ENCODE results near the gene PIGA.
"Not testable (repeated sequence)": the region's sequence is repeated elsewhere in the genome, so short reads cannot be mapped to it uniquely, and the experiment has no call there.

Gene PIGA

GRCh38 chrX:15320297-15320696 is 15.0 kb downstream of the PIGA start:
- H3K9me3 ChIP-seq (ENCODE audit: control insufficient read depth, low read depth, low read length): no peaks in the 10 kb centered on the region
- no peaks in the 10 kb centered on the region for H3K27me3 ChIP-seq (ENCODE audit: control insufficient read depth, insufficient read depth, low read length)
- peaks cover 8% of the 10 kb centered on the region for H3K36me3 ChIP-seq (ENCODE audit: control insufficient read depth, low read depth, low read length)
- no peak overlapping the region for H3K27ac ChIP-seq (ENCODE audit: low read length)
- H3K4me3 ChIP-seq (ENCODE audit: low read length): no peak overlapping the region
- no peaks in the 10 kb centered on the region for H3K4me1 ChIP-seq (ENCODE audit: control insufficient read depth, low read depth, low read length)
- no peak overlapping the region for H3K9ac ChIP-seq (ENCODE audit: low read length)

GRCh38 chrX:15319075-15319474 is 16.2 kb downstream of the PIGA start:
- Histone ChIP-seq H3K9me3 (ENCODE audit: control insufficient read depth, low read depth, low read length) (no peaks in the 10 kb centered on the region), H3K27ac (ENCODE audit: low read length) (no peak overlapping the region), H3K36me3 (ENCODE audit: control insufficient read depth, low read depth, low read length) (peaks cover 3% of the 10 kb centered on the region), H3K4me1 (ENCODE audit: control insufficient read depth, low read depth, low read length) (no peaks in the 10 kb centered on the region), H3K4me3 (ENCODE audit: low read length) (no peak overlapping the region), H3K9ac (ENCODE audit: low read length) (no peak overlapping the region), H3K27me3 (ENCODE audit: control insufficient read depth, insufficient read depth, low read length) (no peaks in the 10 kb centered on the region)

- Histone ChIP-seq H3K36me3 (ENCODE audit: control insufficient read depth, low read depth, low read length) (no peaks in the 10 kb centered on the region), H3K4me3 (ENCODE audit: low read length) (no peak within 1 kb of the TSS), H3K27me3 (ENCODE audit: control insufficient read depth, insufficient read depth, low read length) (no peaks in the 10 kb centered on the region), H3K4me1 (ENCODE audit: control insufficient read depth, low read depth, low read length) (no peaks in the 10 kb centered on the region), H3K27ac (ENCODE audit: low read length) (no peak within 1 kb of the TSS), H3K9ac (ENCODE audit: low read length) (no peak within 1 kb of the TSS), H3K9me3 (ENCODE audit: control insufficient read depth, low read depth, low read length) (no peaks in the 10 kb centered on the region)
These were observed 19.8 kb downstream of the PIGA start, which contains the start of gene ASB11 for GRCh38 chrX:15315509-15315908. Gene ASB11, minus strand, starts transcription at chrX:15315640. Its CDS starts 35 bp downstream, at chrX:15315605.

- Histone ChIP-seq H3K9me3 (ENCODE audit: control insufficient read depth, low read depth, low read length) (no peaks in the 10 kb centered on the region), H3K9ac (ENCODE audit: low read length) (no peak overlapping the region), H3K4me1 (ENCODE audit: control insufficient read depth, low read depth, low read length) (no peaks in the 10 kb centered on the region), H3K36me3 (ENCODE audit: control insufficient read depth, low read depth, low read length) (no peaks in the 10 kb centered on the region), H3K27ac (ENCODE audit: low read length) (no peak overlapping the region), H3K27me3 (ENCODE audit: control insufficient read depth, insufficient read depth, low read length) (no peaks in the 10 kb centered on the region), H3K4me3 (ENCODE audit: low read length) (no peak overlapping the region)
These were observed 20.9 kb downstream of the PIGA start for GRCh38 chrX:15314472-15314871.

GRCh38 chrX:15311119-15311518 is 24.2 kb downstream of the PIGA start:
- no peaks in the 10 kb centered on the region for H3K4me1 ChIP-seq (ENCODE audit: control insufficient read depth, low read depth, low read length)
- no peaks in the 10 kb centered on the region for H3K36me3 ChIP-seq (ENCODE audit: control insufficient read depth, low read depth, low read length)
- H3K27me3 ChIP-seq (ENCODE audit: control insufficient read depth, insufficient read depth, low read length): no peaks in the 10 kb centered on the region
- no peaks in the 10 kb centered on the region for H3K9me3 ChIP-seq (ENCODE audit: control insufficient read depth, low read depth, low read length)
- no peak overlapping the region for H3K4me3 ChIP-seq (ENCODE audit: low read length)
- H3K27ac ChIP-seq (ENCODE audit: low read length): no peak overlapping the region
- no peak overlapping the region for H3K9ac ChIP-seq (ENCODE audit: low read length)

GRCh38 chrX:15310117-15310516 is 25.2 kb downstream of the PIGA start:
- H3K27ac ChIP-seq (ENCODE audit: low read length): no peak overlapping the region
- H3K4me1 ChIP-seq (ENCODE audit: control insufficient read depth, low read depth, low read length): no peaks in the 10 kb centered on the region
- no peak overlapping the region for H3K9ac ChIP-seq (ENCODE audit: low read length)
- H3K36me3 ChIP-seq (ENCODE audit: control insufficient read depth, low read depth, low read length): no peaks in the 10 kb centered on the region
- no peak overlapping the region for H3K4me3 ChIP-seq (ENCODE audit: low read length)
- no peaks in the 10 kb centered on the region for H3K9me3 ChIP-seq (ENCODE audit: control insufficient read depth, low read depth, low read length)
- H3K27me3 ChIP-seq (ENCODE audit: control insufficient read depth, insufficient read depth, low read length): no peaks in the 10 kb centered on the region

- not testable (repeated sequence) for H3K4me1 ChIP-seq (ENCODE audit: control insufficient read depth, low read depth, low read length); H3K27me3 ChIP-seq (ENCODE audit: control insufficient read depth, insufficient read depth, low read length); H3K9ac ChIP-seq (ENCODE audit: low read length); H3K27ac ChIP-seq (ENCODE audit: low read length); H3K36me3 ChIP-seq (ENCODE audit: control insufficient read depth, low read depth, low read length); H3K4me3 ChIP-seq (ENCODE audit: low read length); H3K9me3 ChIP-seq (ENCODE audit: control insufficient read depth, low read depth, low read length)
These were observed 29.4 kb downstream of the PIGA start for GRCh38 chrX:15305899-15306298.

- Histone ChIP-seq H3K27me3 (ENCODE audit: control insufficient read depth, insufficient read depth, low read length) (no peaks in the 10 kb centered on the region), H3K9ac (ENCODE audit: low read length) (no peak overlapping the region), H3K4me1 (ENCODE audit: control insufficient read depth, low read depth, low read length) (no peaks in the 10 kb centered on the region), H3K27ac (ENCODE audit: low read length) (no peak overlapping the region), H3K9me3 (ENCODE audit: control insufficient read depth, low read depth, low read length) (no peaks in the 10 kb centered on the region), H3K4me3 (ENCODE audit: low read length) (no peak overlapping the region), H3K36me3 (ENCODE audit: control insufficient read depth, low read depth, low read length) (no peaks in the 10 kb centered on the region)
These were observed 33.4 kb downstream of the PIGA start for GRCh38 chrX:15301924-15302323.

- Histone ChIP-seq H3K27me3 (ENCODE audit: control insufficient read depth, insufficient read depth, low read length) (no peaks in the 10 kb centered on the region), H3K9me3 (ENCODE audit: control insufficient read depth, low read depth, low read length) (no peaks in the 10 kb centered on the region), H3K4me3 (ENCODE audit: low read length) (no peak overlapping the region), H3K27ac (ENCODE audit: low read length) (no peak overlapping the region), H3K9ac (ENCODE audit: low read length) (no peak overlapping the region), H3K36me3 (ENCODE audit: control insufficient read depth, low read depth, low read length) (no peaks in the 10 kb centered on the region), H3K4me1 (ENCODE audit: control insufficient read depth, low read depth, low read length) (no peaks in the 10 kb centered on the region)
These were observed 35.1 kb downstream of the PIGA start for GRCh38 chrX:15299941-15300851.

- Histone ChIP-seq H3K27me3 (ENCODE audit: control insufficient read depth, insufficient read depth, low read length) (no peaks in the 10 kb centered on the region), H3K9ac (ENCODE audit: low read length) (no peak overlapping the region), H3K4me3 (ENCODE audit: low read length) (no peak overlapping the region), H3K9me3 (ENCODE audit: control insufficient read depth, low read depth, low read length) (no peaks in the 10 kb centered on the region), H3K27ac (ENCODE audit: low read length) (no peak overlapping the region), H3K36me3 (ENCODE audit: control insufficient read depth, low read depth, low read length) (no peaks in the 10 kb centered on the region), H3K4me1 (ENCODE audit: control insufficient read depth, low read depth, low read length) (no peaks in the 10 kb centered on the region)
These were observed 36.5 kb downstream of the PIGA start for GRCh38 chrX:15298780-15299179.

- no peak overlapping the region for H3K9ac ChIP-seq (ENCODE audit: low read length)
- H3K27ac ChIP-seq (ENCODE audit: low read length): no peak overlapping the region
- no peaks in the 10 kb centered on the region for H3K4me1 ChIP-seq (ENCODE audit: control insufficient read depth, low read depth, low read length)
- no peaks in the 10 kb centered on the region for H3K36me3 ChIP-seq (ENCODE audit: control insufficient read depth, low read depth, low read length)
- no peaks in the 10 kb centered on the region for H3K27me3 ChIP-seq (ENCODE audit: control insufficient read depth, insufficient read depth, low read length)
- no peaks in the 10 kb centered on the region for H3K9me3 ChIP-seq (ENCODE audit: control insufficient read depth, low read depth, low read length)
- no peak overlapping the region for H3K4me3 ChIP-seq (ENCODE audit: low read length)
These were observed 37.1 kb downstream of the PIGA start for GRCh38 chrX:15298201-15298600.

- H3K27me3 ChIP-seq (ENCODE audit: control insufficient read depth, insufficient read depth, low read length): no peaks in the 10 kb centered on the region
- H3K4me3 ChIP-seq (ENCODE audit: low read length): no peak overlapping the region
- H3K4me1 ChIP-seq (ENCODE audit: control insufficient read depth, low read depth, low read length): no peaks in the 10 kb centered on the region
- H3K9ac ChIP-seq (ENCODE audit: low read length): no peak overlapping the region
- H3K27ac ChIP-seq (ENCODE audit: low read length): no peak overlapping the region
- H3K9me3 ChIP-seq (ENCODE audit: control insufficient read depth, low read depth, low read length): no peaks in the 10 kb centered on the region
- H3K36me3 ChIP-seq (ENCODE audit: control insufficient read depth, low read depth, low read length): no peaks in the 10 kb centered on the region
These were observed 41.9 kb downstream of the PIGA start for GRCh38 chrX:15293451-15293850.

All from iPS-18a (cell line).